ENCODE results near the gene TSPYL6.
"Not testable (repeated sequence)": the region's sequence is repeated elsewhere in the genome, so short reads cannot be mapped to it uniquely, and the experiment has no call there.

Gene TSPYL6

DNA sequence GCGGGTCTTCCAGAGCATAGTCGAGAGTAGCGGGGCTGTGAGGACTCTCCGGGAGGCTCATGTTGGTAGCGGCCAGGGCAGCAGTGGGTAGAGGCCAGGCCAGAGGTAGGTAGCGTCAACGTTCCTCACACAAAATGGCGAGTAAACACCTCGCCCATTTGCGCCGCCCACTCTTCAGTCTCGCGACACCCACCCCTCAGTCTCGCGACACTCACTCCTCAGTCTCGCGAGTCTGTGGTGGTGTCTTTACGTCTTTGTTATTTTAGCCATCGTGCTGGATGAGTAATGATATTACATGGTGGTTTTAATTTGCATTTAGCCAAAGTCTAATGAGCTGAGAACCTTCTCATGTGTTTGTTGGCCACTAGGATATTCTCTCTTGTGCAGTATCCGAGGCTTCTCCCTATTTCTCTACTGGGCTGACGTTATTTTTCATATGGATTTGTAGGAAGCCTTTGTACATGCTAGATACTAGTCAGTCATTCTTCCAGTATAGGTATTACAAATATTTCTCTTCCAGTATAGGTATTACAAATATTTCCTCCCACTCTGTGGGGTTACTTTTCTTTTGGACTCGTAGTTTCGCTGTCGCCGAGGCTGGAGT lies at the start of gene TSPYL6:
Gene TSPYL6 (minus strand): TSS at position 139 of the 604 bp plus-strand sequence. CDS start 78 bp downstream, at position 61.
- Histone ChIP-seq H3K36me3 (ENCODE audit: insufficient read depth, low read length) (no peaks in the 10 kb centered on the region), H2AFZ (ENCODE audit: low read depth, low read length) (no peak within 1 kb of the TSS), H3K4me3 (ENCODE audit: low read length) (no peak within 1 kb of the TSS), H3K27me3 (ENCODE audit: insufficient read depth, low read length) (no peaks in the 10 kb centered on the region), H3K9me3 (ENCODE audit: low read length) (no peaks in the 10 kb centered on the region), H3K4me1 (ENCODE audit: insufficient read depth, low read length) (peaks cover 4% of the 10 kb centered on the region)

DNA sequence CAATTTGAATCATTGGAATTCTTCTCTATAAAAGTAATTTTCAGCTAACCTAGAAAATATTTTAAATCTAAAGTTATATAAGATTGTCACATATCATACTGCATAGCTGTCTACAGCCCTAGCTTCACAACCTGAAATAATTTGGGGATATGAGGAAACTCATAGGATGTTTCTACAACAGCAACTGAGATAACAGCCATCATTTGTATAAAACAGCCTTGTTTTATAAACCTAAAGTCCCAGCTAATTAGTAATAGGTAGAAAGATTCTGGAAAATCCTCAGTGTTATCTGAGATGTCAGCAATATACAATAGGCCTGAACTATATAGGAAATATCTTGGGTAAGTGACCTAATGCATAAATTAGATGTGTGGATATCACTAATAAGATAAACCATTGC lies 47.6 kb upstream of the TSPYL6 start:
- Histone ChIP-seq H3K4me1 (ENCODE audit: insufficient read depth, low read length) (no peaks in the 10 kb centered on the region), H3K4me3 (ENCODE audit: low read length) (no peak overlapping the region), H3K27me3 (ENCODE audit: insufficient read depth, low read length) (no peaks in the 10 kb centered on the region), H2AFZ (ENCODE audit: low read depth, low read length) (no peak overlapping the region), H3K9me3 (ENCODE audit: low read length) (no peaks in the 10 kb centered on the region), H3K36me3 (ENCODE audit: insufficient read depth, low read length) (no peaks in the 10 kb centered on the region)

DNA sequence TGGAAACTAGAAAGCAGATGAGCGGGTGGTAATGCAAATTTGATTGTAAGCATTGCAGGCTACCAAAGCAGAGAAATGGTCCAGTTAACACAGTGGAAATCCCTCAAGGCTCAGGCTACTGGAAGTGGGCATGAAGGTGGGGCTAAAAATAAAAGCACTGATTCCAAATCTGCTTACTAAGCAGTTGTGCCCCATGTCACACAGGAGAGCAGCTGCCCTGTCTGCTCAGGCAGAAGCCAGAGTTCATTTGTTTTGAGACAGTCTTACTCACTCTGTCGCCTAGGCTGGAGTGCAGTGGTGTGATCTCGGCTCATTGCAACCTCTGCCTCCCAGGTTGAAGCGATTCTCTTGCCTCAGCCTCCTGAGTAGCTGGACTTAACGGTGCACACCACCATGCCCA lies 42.5 kb upstream of the TSPYL6 start:
- no peaks in the 10 kb centered on the region for H3K4me1 ChIP-seq (ENCODE audit: insufficient read depth, low read length)
- no peaks in the 10 kb centered on the region for H3K27me3 ChIP-seq (ENCODE audit: insufficient read depth, low read length)
- H3K9me3 ChIP-seq (ENCODE audit: low read length): no peaks in the 10 kb centered on the region
- H3K36me3 ChIP-seq (ENCODE audit: insufficient read depth, low read length): no peaks in the 10 kb centered on the region
- no peak overlapping the region for H3K4me3 ChIP-seq (ENCODE audit: low read length)
- no peak overlapping the region for H2AFZ ChIP-seq (ENCODE audit: low read depth, low read length)

DNA sequence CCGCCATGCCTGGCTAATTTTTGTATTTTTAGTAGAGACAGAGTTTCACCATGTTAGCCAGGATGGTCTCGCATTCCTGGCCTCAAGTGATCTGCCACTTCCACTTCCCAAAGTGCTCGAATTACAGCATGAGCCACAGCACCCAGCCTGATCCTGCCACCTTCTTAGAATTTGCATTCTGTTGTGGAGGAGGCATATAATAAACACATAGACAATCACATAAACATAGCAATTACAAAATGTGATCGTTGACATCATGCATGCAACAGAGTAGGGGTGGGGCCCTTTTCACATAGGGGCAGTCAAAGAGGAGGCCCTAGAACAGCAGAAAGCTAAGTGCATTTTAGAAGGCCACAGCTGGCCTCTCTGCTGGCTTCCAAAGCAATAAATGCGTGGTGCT lies 39.9 kb upstream of the TSPYL6 start:
- H3K36me3 ChIP-seq (ENCODE audit: insufficient read depth, low read length): no peaks in the 10 kb centered on the region
- H3K9me3 ChIP-seq (ENCODE audit: low read length): no peaks in the 10 kb centered on the region
- H2AFZ ChIP-seq (ENCODE audit: low read depth, low read length): no peak overlapping the region
- H3K27me3 ChIP-seq (ENCODE audit: insufficient read depth, low read length): no peaks in the 10 kb centered on the region
- H3K4me3 ChIP-seq (ENCODE audit: low read length): no peak overlapping the region
- no peaks in the 10 kb centered on the region for H3K4me1 ChIP-seq (ENCODE audit: insufficient read depth, low read length)

DNA sequence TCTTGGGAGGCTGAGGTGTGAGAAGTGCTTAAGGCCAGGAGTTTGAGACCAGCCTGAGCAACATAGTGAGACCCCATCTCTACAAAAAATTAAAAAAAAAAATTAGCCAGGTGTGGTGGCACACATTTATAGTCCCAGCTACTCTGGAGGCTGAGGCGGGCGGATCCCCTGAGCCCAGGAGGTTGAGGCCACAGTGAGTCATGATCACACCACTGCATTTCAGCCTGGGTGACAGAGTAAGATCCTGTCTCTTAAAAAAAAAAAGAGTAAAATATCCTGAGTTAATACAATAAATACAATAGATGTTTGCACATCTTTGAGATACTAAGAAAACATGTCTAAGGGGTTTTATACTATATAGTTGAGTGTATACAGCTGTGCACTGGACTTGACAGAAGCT lies 38.6 kb upstream of the TSPYL6 start:
- H3K36me3 ChIP-seq (ENCODE audit: insufficient read depth, low read length); H3K4me3 ChIP-seq (ENCODE audit: low read length); H3K9me3 ChIP-seq (ENCODE audit: low read length); H2AFZ ChIP-seq (ENCODE audit: low read depth, low read length); H3K27me3 ChIP-seq (ENCODE audit: insufficient read depth, low read length); H3K4me1 ChIP-seq (ENCODE audit: insufficient read depth, low read length): not testable (repeated sequence)

DNA sequence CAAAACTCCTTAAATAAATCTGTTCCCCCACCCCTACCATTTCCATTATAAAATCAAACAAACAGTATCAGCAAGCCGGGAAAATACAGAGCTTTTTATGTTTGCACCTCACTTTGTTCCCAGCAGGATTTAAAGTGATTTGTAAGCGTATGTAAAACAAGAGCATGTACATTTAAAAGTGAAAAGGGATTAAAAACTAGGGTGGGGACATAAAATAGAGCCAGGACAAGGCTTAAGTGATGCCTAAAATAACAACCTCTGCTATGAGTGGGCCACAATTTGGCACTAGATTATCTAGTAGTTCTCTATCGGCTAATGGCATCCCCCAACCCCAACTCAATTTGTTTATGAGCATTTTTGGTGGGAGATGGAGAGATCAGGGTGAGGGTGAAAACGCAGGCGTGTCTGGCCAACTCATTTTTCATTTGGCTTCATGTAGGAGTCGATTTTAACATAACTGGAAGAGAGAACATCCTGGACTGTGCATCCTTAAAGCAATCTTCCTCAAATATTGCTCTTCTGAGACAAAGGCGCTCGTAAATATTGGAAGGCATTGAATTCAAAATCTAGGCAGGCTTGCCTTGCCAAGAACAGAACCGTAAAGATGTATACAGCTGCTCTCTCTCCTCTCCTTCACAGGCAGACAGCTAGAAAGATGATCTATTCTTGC lies 34.5 kb upstream of the TSPYL6 start:
- Histone ChIP-seq H3K36me3 (ENCODE audit: insufficient read depth, low read length) (no peaks in the 10 kb centered on the region), H3K4me1 (ENCODE audit: insufficient read depth, low read length) (no peaks in the 10 kb centered on the region), H2AFZ (ENCODE audit: low read depth, low read length) (no peak overlapping the region), H3K4me3 (ENCODE audit: low read length) (no peak overlapping the region), H3K27me3 (ENCODE audit: insufficient read depth, low read length) (no peaks in the 10 kb centered on the region), H3K9me3 (ENCODE audit: low read length) (no peaks in the 10 kb centered on the region)

DNA sequence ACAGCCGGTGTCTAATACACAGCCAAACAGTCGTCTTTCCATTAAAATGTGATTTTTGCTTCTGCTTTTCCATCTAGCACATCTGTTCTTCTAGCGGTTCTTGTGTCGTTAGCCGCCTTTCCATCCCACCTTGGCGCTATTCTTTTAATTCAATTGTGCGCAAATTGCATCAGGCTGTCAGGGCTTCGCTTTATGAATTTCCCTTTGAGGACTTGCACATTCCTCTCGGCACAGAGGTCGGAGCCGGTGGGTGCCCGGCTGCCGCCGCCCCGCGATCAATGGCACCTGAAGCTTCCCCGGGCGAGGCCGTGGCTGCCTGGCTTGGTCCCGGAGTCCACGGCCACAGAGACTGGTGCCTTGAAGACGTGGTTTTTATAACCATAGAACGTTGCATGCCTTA lies 33.9 kb upstream of the TSPYL6 start:
- Histone ChIP-seq H3K4me1 (ENCODE audit: insufficient read depth, low read length) (no peaks in the 10 kb centered on the region), H3K27me3 (ENCODE audit: insufficient read depth, low read length) (no peaks in the 10 kb centered on the region), H3K4me3 (ENCODE audit: low read length) (no peak overlapping the region)

DNA sequence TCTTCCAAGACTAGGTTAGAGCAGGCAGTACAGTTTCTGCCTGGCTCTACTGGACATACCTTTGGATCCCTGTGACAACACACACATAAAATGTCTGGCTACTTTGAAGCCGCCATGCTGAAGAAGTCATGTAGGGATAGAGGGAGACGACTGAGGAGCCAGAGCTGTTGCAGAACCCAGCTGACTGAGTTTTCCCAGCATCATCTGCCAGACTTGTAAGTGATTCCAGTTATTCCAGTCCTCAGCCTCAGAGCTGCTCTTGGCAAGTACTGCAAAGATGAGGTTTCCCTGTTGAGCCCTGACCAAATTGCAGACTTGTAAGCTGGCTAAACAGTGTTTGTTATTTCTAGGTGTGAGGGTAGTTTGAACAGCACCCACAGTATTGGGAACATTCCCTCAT lies 31.5 kb upstream of the TSPYL6 start:
- H3K4me1 ChIP-seq (ENCODE audit: insufficient read depth, low read length): no peaks in the 10 kb centered on the region
- H2AFZ ChIP-seq (ENCODE audit: low read depth, low read length): no peak overlapping the region
- no peaks in the 10 kb centered on the region for H3K27me3 ChIP-seq (ENCODE audit: insufficient read depth, low read length)

More for the DNA sequence above, 33.9 kb upstream of the TSPYL6 start:
- Histone ChIP-seq H3K9me3 (ENCODE audit: low read length) (no peaks in the 10 kb centered on the region), H3K36me3 (ENCODE audit: insufficient read depth, low read length) (no peaks in the 10 kb centered on the region), H2AFZ (ENCODE audit: low read depth, low read length) (no peak overlapping the region)

DNA sequence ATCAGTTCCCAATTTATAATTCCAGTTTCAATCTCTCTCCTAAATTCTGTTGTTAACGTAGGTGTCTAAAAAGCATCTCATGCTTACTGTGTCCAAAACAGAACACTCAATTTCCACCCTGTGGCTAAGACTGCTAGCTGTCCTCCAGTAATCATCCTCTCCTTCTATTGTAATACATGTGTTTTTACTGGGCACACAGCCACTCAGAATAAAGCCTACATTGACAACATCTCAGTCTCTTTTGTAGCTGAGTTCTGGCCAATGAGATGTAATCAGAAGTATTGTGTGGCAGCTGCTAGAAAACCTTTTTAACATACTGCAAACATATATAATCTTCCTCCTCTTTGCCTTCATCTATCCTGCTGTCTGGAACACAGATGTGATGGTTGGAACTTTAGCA lies 29.4 kb upstream of the TSPYL6 start:
- Histone ChIP-seq H3K4me3 (ENCODE audit: low read length) (no peak overlapping the region), H3K9me3 (ENCODE audit: low read length) (no peaks in the 10 kb centered on the region), H3K36me3 (ENCODE audit: insufficient read depth, low read length) (no peaks in the 10 kb centered on the region), H3K27me3 (ENCODE audit: insufficient read depth, low read length) (no peaks in the 10 kb centered on the region), H3K4me1 (ENCODE audit: insufficient read depth, low read length) (no peaks in the 10 kb centered on the region), H2AFZ (ENCODE audit: low read depth, low read length) (no peak overlapping the region)

More for the DNA sequence above, 31.5 kb upstream of the TSPYL6 start:
- Histone ChIP-seq H3K4me3 (ENCODE audit: low read length) (no peak overlapping the region), H3K9me3 (ENCODE audit: low read length) (no peaks in the 10 kb centered on the region), H3K36me3 (ENCODE audit: insufficient read depth, low read length) (no peaks in the 10 kb centered on the region)

DNA sequence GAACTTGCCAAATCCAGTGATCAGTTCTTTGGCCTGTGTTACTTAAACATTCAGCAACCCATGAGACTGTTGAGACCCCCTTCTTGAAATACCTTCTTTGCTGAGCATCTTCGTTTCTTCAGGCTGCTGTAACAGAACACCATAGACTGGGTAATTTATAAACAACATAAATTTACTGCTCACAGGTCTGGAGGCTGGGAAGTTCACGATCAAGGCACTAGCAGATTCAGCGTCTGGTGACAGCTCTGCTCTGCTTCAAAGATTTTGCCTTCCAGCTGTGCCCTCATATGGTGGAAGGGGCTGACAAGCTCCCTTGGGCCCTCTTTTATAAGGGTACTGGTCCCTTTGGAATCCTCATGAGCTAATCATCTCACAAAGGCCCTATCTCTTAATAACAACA lies 28.8 kb upstream of the TSPYL6 start:
- Histone ChIP-seq H3K4me1 (ENCODE audit: insufficient read depth, low read length) (no peaks in the 10 kb centered on the region), H3K36me3 (ENCODE audit: insufficient read depth, low read length) (no peaks in the 10 kb centered on the region), H3K27me3 (ENCODE audit: insufficient read depth, low read length) (no peaks in the 10 kb centered on the region), H3K4me3 (ENCODE audit: low read length) (no peak overlapping the region), H3K9me3 (ENCODE audit: low read length) (no peaks in the 10 kb centered on the region), H2AFZ (ENCODE audit: low read depth, low read length) (no peak overlapping the region)

DNA sequence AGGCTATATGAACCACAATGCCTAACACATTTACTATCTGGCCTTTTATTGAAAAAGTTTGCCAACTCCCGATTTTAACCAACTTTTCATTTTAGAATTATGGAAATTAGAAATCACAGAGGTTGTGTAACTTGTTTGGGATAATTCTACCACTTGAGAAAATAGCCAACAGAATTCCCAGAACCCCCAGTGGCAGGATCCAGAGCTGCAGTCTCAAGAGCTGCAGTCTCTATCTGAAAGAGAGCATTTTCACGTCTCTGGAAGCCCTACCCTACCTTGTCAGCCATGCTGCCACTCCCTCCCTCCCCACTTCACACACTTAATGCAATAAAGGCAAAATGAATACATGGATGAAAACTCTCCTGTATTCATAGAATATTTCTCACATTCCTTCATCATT lies 23.4 kb upstream of the TSPYL6 start:
- H3K27me3 ChIP-seq (ENCODE audit: insufficient read depth, low read length): no peaks in the 10 kb centered on the region
- H3K36me3 ChIP-seq (ENCODE audit: insufficient read depth, low read length): no peaks in the 10 kb centered on the region
- no peak overlapping the region for H3K4me3 ChIP-seq (ENCODE audit: low read length)
- no peaks in the 10 kb centered on the region for H3K4me1 ChIP-seq (ENCODE audit: insufficient read depth, low read length)
- H3K9me3 ChIP-seq (ENCODE audit: low read length): no peaks in the 10 kb centered on the region
- H2AFZ ChIP-seq (ENCODE audit: low read depth, low read length): no peak overlapping the region

DNA sequence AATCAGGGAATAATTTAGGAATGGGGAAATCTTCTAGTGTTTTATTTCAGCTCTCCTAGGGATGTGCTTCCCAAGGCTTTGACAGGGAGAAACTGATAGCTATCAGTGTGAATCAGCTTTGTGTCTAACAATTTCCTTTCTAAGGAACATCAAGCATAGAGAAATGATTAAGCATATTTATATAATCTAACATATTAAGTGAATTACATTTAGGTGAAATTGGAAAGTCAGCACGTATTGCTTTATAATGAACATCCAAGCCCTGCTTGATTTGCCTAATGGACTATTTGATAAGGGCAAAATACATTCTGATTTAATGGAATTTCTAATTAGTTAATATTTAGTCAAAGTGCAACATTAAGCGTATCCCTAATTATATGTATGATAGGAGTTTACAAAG lies 19.5 kb upstream of the TSPYL6 start:
- H3K36me3 ChIP-seq (ENCODE audit: insufficient read depth, low read length): no peaks in the 10 kb centered on the region
- H2AFZ ChIP-seq (ENCODE audit: low read depth, low read length): no peak overlapping the region
- no peak overlapping the region for H3K4me3 ChIP-seq (ENCODE audit: low read length)
- no peaks in the 10 kb centered on the region for H3K4me1 ChIP-seq (ENCODE audit: insufficient read depth, low read length)
- no peaks in the 10 kb centered on the region for H3K9me3 ChIP-seq (ENCODE audit: low read length)
- no peaks in the 10 kb centered on the region for H3K27me3 ChIP-seq (ENCODE audit: insufficient read depth, low read length)

DNA sequence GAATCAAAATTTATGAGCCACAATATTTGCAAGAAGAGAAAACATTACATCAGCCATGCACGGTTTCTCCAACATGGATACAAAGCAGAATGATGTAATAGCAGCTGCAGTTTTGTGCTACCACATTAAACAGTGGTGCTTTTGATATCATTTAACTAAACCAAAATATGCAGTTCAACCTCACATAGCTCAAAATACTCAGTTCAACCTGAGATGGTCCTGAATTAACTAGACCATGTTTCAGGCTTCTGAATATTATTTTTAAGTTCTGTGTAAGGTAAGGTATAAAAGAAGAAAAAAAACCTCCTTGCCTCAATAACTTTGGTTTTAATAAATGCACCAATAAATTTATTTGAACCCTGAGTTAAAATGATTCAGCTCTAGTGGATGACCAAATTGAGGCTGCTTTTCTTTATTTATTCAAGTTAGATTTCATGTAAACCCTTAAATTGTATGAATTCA lies 18.8 kb upstream of the TSPYL6 start:
- no peaks in the 10 kb centered on the region for H3K9me3 ChIP-seq (ENCODE audit: low read length)
- H3K27me3 ChIP-seq (ENCODE audit: insufficient read depth, low read length): no peaks in the 10 kb centered on the region
- H3K36me3 ChIP-seq (ENCODE audit: insufficient read depth, low read length): no peaks in the 10 kb centered on the region
- H3K4me1 ChIP-seq (ENCODE audit: insufficient read depth, low read length): no peaks in the 10 kb centered on the region
- no peak overlapping the region for H3K4me3 ChIP-seq (ENCODE audit: low read length)
- H2AFZ ChIP-seq (ENCODE audit: low read depth, low read length): no peak overlapping the region

Measured in neuron (in vitro differentiated cells).